GM21528 (cell line): Measurements from ENCODE around the gene ABCA9.
"Not testable (repeated sequence)": the region's sequence is repeated elsewhere in the genome, so short reads cannot be mapped to it uniquely, and the experiment has no call there.

Experiments used
- ATAC-seq: cut with Tn5 transposase; IDR thresholded peaks from one replicate; pipeline ENCODE4 v1.9.1; 2021; ENCODE audit warnings: mild to moderate bottlenecking, moderate library complexity; ENCODE audit not compliant: unreplicated experiment, low FRiP score

ABCA9 gene

GRCh38 chr17:69060822-69061221, at the start of gene ABCA9:
Gene ABCA9, minus strand, starts transcription at chr17:69060927. Its CDS starts 9,801 bp downstream, at chr17:69051126.
- ATAC-seq, result no peak

GRCh38 chr17:69105907-69106730, 45.4 kb upstream of the ABCA9 start:
- no peak for ATAC-seq

GRCh38 chr17:69103557-69104233, 43.0 kb upstream of the ABCA9 start:
- no peak for ATAC-seq

GRCh38 chr17:69098625-69099024, 37.9 kb upstream of the ABCA9 start:
- ATAC-seq, result no peak

GRCh38 chr17:69096541-69096940, 35.8 kb upstream of the ABCA9 start:
- ATAC-seq, result no peak

- ATAC-seq, result no peak
Measured at GRCh38 chr17:69093995-69094394, 33.3 kb upstream of the ABCA9 start.

GRCh38 chr17:69093279-69093789, 32.6 kb upstream of the ABCA9 start:
- ATAC-seq, result no peak

- no peak for ATAC-seq
Measured at GRCh38 chr17:69090365-69090764, 29.6 kb upstream of the ABCA9 start.

GRCh38 chr17:69088643-69089200, 28.0 kb upstream of the ABCA9 start:
- ATAC-seq, result no peak

GRCh38 chr17:69086641-69087040, 25.9 kb upstream of the ABCA9 start:
- no peak for ATAC-seq

GRCh38 chr17:69084911-69085310, 24.2 kb upstream of the ABCA9 start:
- ATAC-seq, result no peak

GRCh38 chr17:69082696-69083095, 22.0 kb upstream of the ABCA9 start:
- ATAC-seq, result no peak

- no peak for ATAC-seq
Measured at GRCh38 chr17:69078864-69079263, 18.1 kb upstream of the ABCA9 start.

- ATAC-seq, result no peak
Measured at GRCh38 chr17:69075823-69076222, 15.1 kb upstream of the ABCA9 start.

- not testable (repeated sequence) for ATAC-seq
Measured at GRCh38 chr17:69073392-69073791, 12.7 kb upstream of the ABCA9 start.

GRCh38 chr17:69072803-69073256, 12.1 kb upstream of the ABCA9 start:
- ATAC-seq, result not testable (repeated sequence)

GRCh38 chr17:69071233-69071586, 10.5 kb upstream of the ABCA9 start:
- ATAC-seq, result not testable (repeated sequence)

GRCh38 chr17:69070378-69071232, 9.9 kb upstream of the ABCA9 start:
- ATAC-seq, result not testable (repeated sequence)

- no peak for ATAC-seq
Measured at GRCh38 chr17:69069226-69069750, 8.6 kb upstream of the ABCA9 start.
